Endometrial microvascular endothelial cells (primary cell): Measurements from ENCODE around the gene PHF23. TPM values are rescaled to one million over a fixed set of nuclear protein-coding genes. Genes with fewer than 3 reads are reported as not detected.

ENCODE experiments used
- in situ Hi-C: cut with HindIII; loops from 2 replicates; pipeline ENCODE4 v1.10.0; 2017; ENCODE audit warnings: low sequenced_read_pairs, low pct_unique_long_range_greater_than_20kb; ENCODE audit errors: inconsistent ontology term
- total RNA-seq: library from RNA; depleted of rRNA; stranded (reverse); fragments of >200 nt; gene quantifications from one replicate; pipeline ENCODE4 v1.2.3, GENCODE V29; 2015; ENCODE audit errors: inconsistent ontology term

The PHF23 gene
- total RNA-seq, 1 donor from 2014 or later, result 65.3 TPM

- in situ Hi-C loops, result no loop called here
Observed at GRCh38 chr17:7211491-7212273, 27.6 kb downstream of the PHF23 start.

GRCh38 chr17:7208754-7209460 lies 30.4 kb downstream of the PHF23 start:
- in situ Hi-C loops, result no loop called here

GRCh38 chr17:7208027-7208571 lies 31.2 kb downstream of the PHF23 start:
- in situ Hi-C loops, result no loop called here

- in situ Hi-C loops, result no loop called here
Observed at GRCh38 chr17:7207120-7208001, 31.9 kb downstream of the PHF23 start.

- in situ Hi-C loops, result no loop called here
Observed at GRCh38 chr17:7205561-7205960, 33.7 kb downstream of the PHF23 start.

GRCh38 chr17:7204828-7205461 lies 34.3 kb downstream of the PHF23 start:
- in situ Hi-C loops, result no loop called here

- in situ Hi-C loops, result no loop called here
Observed at GRCh38 chr17:7204336-7204735, 34.9 kb downstream of the PHF23 start.

- in situ Hi-C loops, result no loop called here
Observed at GRCh38 chr17:7203391-7203790, 35.9 kb downstream of the PHF23 start.

- in situ Hi-C loops, result no loop called here
Observed at GRCh38 chr17:7196651-7197401, 42.4 kb downstream of the PHF23 start.

GRCh38 chr17:7195971-7196370 lies 43.3 kb downstream of the PHF23 start:
- in situ Hi-C loops, result no loop called here

GRCh38 chr17:7192271-7192937 lies 46.9 kb downstream of the PHF23 start:
- in situ Hi-C loops, result no loop called here

- in situ Hi-C loops, result no loop called here
Observed at GRCh38 chr17:7191571-7192270, 47.5 kb downstream of the PHF23 start.

- in situ Hi-C loops, result no loop called here
Observed at GRCh38 chr17:7191069-7191468, 48.2 kb downstream of the PHF23 start.

- in situ Hi-C loops, result no loop called here
Observed at GRCh38 chr17:7190276-7190917, 48.9 kb downstream of the PHF23 start.

- in situ Hi-C loops, result no loop called here
Observed at GRCh38 chr17:7186241-7186640, 53.0 kb downstream of the PHF23 start.
